SK-N-SH (cell line): ENCODE measurements around the gene CRYM. TPM values are rescaled to one million over a fixed set of nuclear protein-coding genes. Genes with fewer than 3 reads are reported as not detected.
"Not testable (repeated sequence)": the region's sequence is repeated elsewhere in the genome, so short reads cannot be mapped to it uniquely, and the experiment has no call there.

ENCODE experiments used
- CTCF ChIA-PET: fragments of 300-600, 350-600 bp; formaldehyde crosslinking; extraction: SDS; loops from one replicate; lab custom pipeline; 2021; lab: Yijun Ruan, JAX
- POLR2A ChIA-PET: fragments of 350-600 bp; sonication (Branson Sonifier 250); formaldehyde crosslinking; extraction: SDS; loops from one replicate; lab custom pipeline; 2020; ENCODE audit warnings: antibody characterized with exemption, inconsistent platforms; lab: Yijun Ruan, JAX
- DNase-seq: peaks from one replicate; pipeline ENCODE4 v3.0.0; 2012
- H2AFZ ChIP-seq: fragments of 200-600 bp; sonication (generic); 2 replicates; pipeline ENCODE4 v1.8.1; 2016; ENCODE audit warnings: antibody characterized with exemption, mild to moderate bottlenecking, low read depth
- H3F3A ChIP-seq: fragments of 200-600 bp; sonication (generic); replicated peaks from 2 replicates; pipeline ENCODE3; 2016; ENCODE audit warnings: antibody characterized with exemption, mild to moderate bottlenecking; ENCODE audit not compliant: insufficient read depth
- H3K27ac ChIP-seq, 2 experiments: fragments of 200-500 bp in 1 of 2; fragments of 200-600 bp in 1 of 2; sonication (Bioruptor generic) in 1 of 2; sonication (generic), shearing (Covaris generic) in 1 of 2; 2 replicates each; pipeline versions ENCODE4 v1.5.1 to v1.6.1; 2014 to 2016; ENCODE audit warnings: low read depth in 2 of 2, inconsistent platforms in 1 of 2, low read length in 1 of 2, mild to moderate bottlenecking in 1 of 2, mixed read lengths in 1 of 2
- H3K27me3 ChIP-seq: fragments of 200-600 bp; sonication (generic), shearing (Covaris generic); 2 replicates; pipeline ENCODE4 v1.6.1; 2016; ENCODE audit warnings: mixed run types; ENCODE audit not compliant: insufficient read depth
- H3K36me3 ChIP-seq, 2 experiments: fragments of 200-500 bp in 1 of 2; fragments of 200-600 bp in 1 of 2; sonication (Bioruptor generic) in 1 of 2; sonication (generic) in 1 of 2; replicated peaks in 1 of 2; 2 replicates each; pipeline versions ENCODE3 to v1.5.1; 2014 to 2016; ENCODE audit warnings: low read length in 1 of 2, mild to moderate bottlenecking in 1 of 2; ENCODE audit not compliant: insufficient read depth in 2 of 2, control insufficient read depth in 1 of 2
- H3K4me1 ChIP-seq, 2 experiments: fragments of 200-500 bp in 1 of 2; fragments of 200-600 bp in 1 of 2; sonication (Bioruptor generic) in 1 of 2; sonication (generic), shearing (Covaris generic) in 1 of 2; 2 replicates each; pipeline versions ENCODE4 v1.5.1 to v1.6.1; 2014 to 2016; ENCODE audit warnings: low read depth in 1 of 2, low read length in 1 of 2, mixed run types in 1 of 2; ENCODE audit not compliant: insufficient read depth in 2 of 2, control insufficient read depth in 1 of 2
- H3K4me2 ChIP-seq: fragments of 200-600 bp; sonication (generic), shearing (Covaris generic); 2 replicates; pipeline ENCODE4 v1.6.1; 2017; ENCODE audit warnings: mixed run types
- H3K4me3 ChIP-seq, 2 experiments: fragments of 200-500 bp in 1 of 2; fragments of 200-600 bp in 1 of 2; sonication (Bioruptor generic) in 1 of 2; sonication (generic), shearing (Covaris generic) in 1 of 2; 2 replicates each; pipeline versions ENCODE4 v1.5.1 to v1.8.1; 2014 to 2016; ENCODE audit warnings: low read depth in 2 of 2, inconsistent platforms in 1 of 2, low read length in 1 of 2, mild to moderate bottlenecking in 1 of 2, mixed read lengths in 1 of 2, moderate library complexity in 1 of 2
- H3K79me2 ChIP-seq: fragments of 200-600 bp; sonication (generic); 2 replicates; pipeline ENCODE4 v1.8.1; 2017; ENCODE audit warnings: mild to moderate bottlenecking; ENCODE audit not compliant: insufficient read depth
- H3K9ac ChIP-seq: fragments of 200-600 bp; sonication (generic); 2 replicates; pipeline ENCODE4 v1.6.1; 2017; ENCODE audit warnings: mixed run types
- H3K9me2 ChIP-seq: fragments of 200-600 bp; sonication (generic); 2 replicates; pipeline ENCODE4 v1.6.1; 2017; ENCODE audit warnings: mixed run types
- H3K9me3 ChIP-seq: fragments of 200-600 bp; sonication (generic); 2 replicates; pipeline ENCODE4 v1.6.1; 2017; ENCODE audit warnings: mixed run types, mild to moderate bottlenecking, moderate library complexity
- H4K20me1 ChIP-seq: fragments of 200-600 bp; sonication (generic); 2 replicates; pipeline ENCODE4 v1.6.1; 2017; ENCODE audit warnings: mild to moderate bottlenecking, mixed run types; ENCODE audit not compliant: insufficient read depth
- CHD2 ChIP-seq: fragments of 150-350 bp; IDR thresholded peaks from 2 replicates; pipeline ENCODE4 v1.6.1; 2018; ENCODE audit warnings: low read length; ENCODE audit not compliant: partially characterized antibody
- ELF1 ChIP-seq: IDR thresholded peaks from 2 replicates; pipeline ENCODE4 v1.4.0; 2012
- EZH2phosphoT487 ChIP-seq: fragments of 200-600 bp; sonication (generic); IDR thresholded peaks from 2 replicates; pipeline ENCODE4 v1.6.1; 2017; ENCODE audit warnings: low read depth, mixed run types, mild to moderate bottlenecking, antibody characterized with exemption, moderate library complexity, borderline replicate concordance
- FOSL2 ChIP-seq: IDR thresholded peaks from 2 replicates; pipeline ENCODE4 v1.4.0; 2012; ENCODE audit warnings: low read depth, mild to moderate bottlenecking, moderate library complexity, borderline replicate concordance
- FOXM1 ChIP-seq: IDR thresholded peaks from 2 replicates; pipeline ENCODE4 v1.4.0; 2012; ENCODE audit warnings: low read depth, mild to moderate bottlenecking
- GABPA ChIP-seq: IDR thresholded peaks from 2 replicates; pipeline ENCODE4 v1.4.0; 2012; ENCODE audit warnings: low read depth, mild to moderate bottlenecking
- MAX ChIP-seq: IDR thresholded peaks from 2 replicates; pipeline ENCODE4 v1.4.0; 2012; ENCODE audit warnings: low read depth
- MXI1 ChIP-seq: IDR thresholded peaks from 2 replicates; pipeline ENCODE4 v1.6.1; 2012; ENCODE audit warnings: mild to moderate bottlenecking, low read depth, low read length, improper control_type of control experiment
- NRF1 ChIP-seq: IDR thresholded peaks from 2 replicates; pipeline ENCODE4 v1.6.1; 2012; ENCODE audit warnings: low read depth, mild to moderate bottlenecking, low read length
- POLR2AphosphoS5 ChIP-seq: IDR thresholded peaks from 2 replicates; pipeline ENCODE4 v1.6.1; 2012; ENCODE audit warnings: low read depth, low read length
- RCOR1 ChIP-seq: fragments of 150-350 bp; IDR thresholded peaks from 2 replicates; pipeline ENCODE4 v1.6.1; 2017; ENCODE audit warnings: antibody characterized with exemption, low read length
- RFX5 ChIP-seq: IDR thresholded peaks from 2 replicates; pipeline ENCODE4 v1.6.1; 2012; ENCODE audit warnings: mild to moderate bottlenecking, improper control_type of control experiment, low read length
- TCF12 ChIP-seq: IDR thresholded peaks from 2 replicates; pipeline ENCODE4 v1.4.0; 2012
- TEAD4 ChIP-seq: IDR thresholded peaks from 2 replicates; pipeline ENCODE4 v1.4.0; 2012; ENCODE audit warnings: mild to moderate bottlenecking, borderline replicate concordance; ENCODE audit not compliant: insufficient read depth
- USF2 ChIP-seq: fragments of 150-350 bp; IDR thresholded peaks from 2 replicates; pipeline ENCODE4 v1.6.1; 2017; ENCODE audit warnings: antibody characterized with exemption, low read length, low read depth, borderline replicate concordance
- ZBTB33 ChIP-seq: IDR thresholded peaks from 2 replicates; pipeline ENCODE4 v1.4.0; 2012; ENCODE audit warnings: low read depth, borderline replicate concordance
- WGBS: methylation state at CpG from one replicate; pipeline ENCODE4 v1.1.6; 2017; ENCODE audit warnings: low lambda C conversion rate; 5-methylcytosine and 5-hydroxymethylcytosine counted together
- polyA plus RNA-seq, 3 experiments: library from polyadenylated mRNA; depleted of rRNA; stranded (reverse); fragments of >200 nt; gene quantifications; 2 replicates each; pipeline ENCODE4 v1.2.3, GENCODE V29; 2012
- TF ChIP-seq, protein P1 (sequence below): IDR thresholded peaks from 2 replicates; pipeline ENCODE4 v1.4.0; 2012; ENCODE audit warnings: low read depth, borderline replicate concordance

Gene CRYM
- polyA plus RNA-seq, 1 of the 3 experiments (the other 2 are of a cell fraction) = 1.8 TPM

GRCh38 chr16:21314339-21314738, 36.2 kb upstream of the CRYM start:
- Histone ChIP-seq H3K79me2 (no peaks in the 10 kb centered on the region), H3K9me2 (no peaks in the 10 kb centered on the region), H3K4me3 (no peak overlapping the region), H4K20me1 (no peaks in the 10 kb centered on the region), H3K4me1 (no peaks in the 10 kb centered on the region), H3F3A (no peaks in the 10 kb centered on the region), H3K27ac (no peak overlapping the region), H3K9me3 (no peaks in the 10 kb centered on the region), H3K27me3 (no peaks in the 10 kb centered on the region), H2AFZ (no peak overlapping the region), H3K4me2 (no peak overlapping the region)
- 100% methylated on average over 1 of the region's 1 CpG for WGBS
- POLR2A ChIA-PET = no interaction called here
- CTCF ChIA-PET = interaction anchor here (1.2 kb wide), 1 partner anchor 11 kb away, joined by 3 read pairs; no protein-coding TSS in a partner anchor
- no peak for DNase-seq
- no peak for TF ChIP-seq GABPA
- TF ChIP-seq EZH2phosphoT487 = no peak
- TF ChIP-seq USF2 = no peak
- TF ChIP-seq RFX5 = no peak
- TF ChIP-seq ELF1 = no peak
- TF ChIP-seq MXI1 = no peak
- no peak for TF ChIP-seq FOSL2
- TF ChIP-seq, protein P1, sequence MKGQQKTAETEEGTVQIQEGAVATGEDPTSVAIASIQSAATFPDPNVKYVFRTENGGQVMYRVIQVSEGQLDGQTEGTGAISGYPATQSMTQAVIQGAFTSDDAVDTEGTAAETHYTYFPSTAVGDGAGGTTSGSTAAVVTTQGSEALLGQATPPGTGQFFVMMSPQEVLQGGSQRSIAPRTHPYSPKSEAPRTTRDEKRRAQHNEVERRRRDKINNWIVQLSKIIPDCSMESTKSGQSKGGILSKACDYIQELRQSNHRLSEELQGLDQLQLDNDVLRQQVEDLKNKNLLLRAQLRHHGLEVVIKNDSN = no peak
- no peak for TF ChIP-seq TEAD4
- TF ChIP-seq CHD2 = no peak
- no peak for TF ChIP-seq POLR2AphosphoS5
- no peak for TF ChIP-seq RCOR1
- TF ChIP-seq TCF12 = no peak
- no peak for TF ChIP-seq NRF1
- no peak for TF ChIP-seq FOXM1
- no peak for TF ChIP-seq ZBTB33
- no peak for TF ChIP-seq MAX
- TF ChIP-seq, all 33 proteins: peak for 0
- Histone ChIP-seq H3K9ac (no peak overlapping the region), H3K36me3 (no peaks in the 10 kb centered on the region)

DNA sequence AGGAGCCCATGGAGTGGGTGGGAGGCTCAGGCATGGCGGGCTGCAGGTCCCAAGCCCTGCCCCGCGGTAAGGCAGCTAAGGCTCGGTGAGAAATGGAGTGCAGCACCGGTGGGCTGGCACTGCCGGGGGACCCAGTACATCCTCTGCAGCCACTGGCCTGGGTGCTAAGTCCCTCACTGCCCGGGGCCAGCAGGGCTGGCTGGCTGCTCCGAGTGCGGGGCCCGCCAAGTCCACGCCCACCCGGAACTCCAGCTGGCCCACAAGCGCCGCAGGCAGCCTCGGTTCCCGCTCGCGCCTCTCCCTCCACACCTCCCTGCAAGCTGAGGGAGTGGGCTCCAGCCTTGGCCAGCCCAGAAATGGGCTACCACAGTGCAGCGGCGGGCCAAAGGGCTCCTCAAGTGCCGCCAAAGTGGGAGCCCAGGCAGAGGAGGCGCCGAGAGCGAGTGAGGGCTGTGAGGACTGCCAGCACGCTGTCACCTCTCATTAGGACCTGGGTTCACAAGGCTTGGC, 34.8 kb upstream of the CRYM start:
- H2AFZ ChIP-seq, POLR2A ChIA-PET, H3K9me2 ChIP-seq, H3K36me3 ChIP-seq, H3K27ac ChIP-seq, H4K20me1 ChIP-seq, H3K4me3 ChIP-seq, H3K4me2 ChIP-seq, H3K79me2 ChIP-seq, CTCF ChIA-PET, H3F3A ChIP-seq, H3K4me1 ChIP-seq, H3K9ac ChIP-seq, H3K9me3 ChIP-seq, H3K27me3 ChIP-seq, DNase-seq: not testable (repeated sequence)
- WGBS = no CpG with 5 or more reads among the region's 25 CpGs

- CTCF ChIA-PET, POLR2A ChIA-PET: not testable (repeated sequence)
These were observed 34.0 kb upstream of the CRYM start for GRCh38 chr16:21312046-21312445.

More at GRCh38 chr16:21312046-21312445, 34.0 kb upstream of the CRYM start:
- WGBS = over 99% methylated on average over 17 of the region's 18 CpGs
- not testable (repeated sequence) for H3K27me3 ChIP-seq, H3K9me3 ChIP-seq, H3K79me2 ChIP-seq, H2AFZ ChIP-seq, H3F3A ChIP-seq, H3K4me2 ChIP-seq, H3K36me3 ChIP-seq, H3K27ac ChIP-seq, H3K9ac ChIP-seq, H3K4me3 ChIP-seq, H3K4me1 ChIP-seq, H4K20me1 ChIP-seq, DNase-seq, H3K9me2 ChIP-seq
